Endothelial cell (in vitro differentiated cells): Measurements from ENCODE around the gene PTPRN2. TPM values are rescaled to one million over a fixed set of nuclear protein-coding genes. Genes with fewer than 3 reads are reported as not detected.

Experiments used
- DNase-seq: peaks from one replicate; pipeline ENCODE4 v3.0.0; 2021; ENCODE audit warnings: low spot score
- H3K27ac Mint-ChIP-seq: one replicate; pipeline ENCODE4 v1.8.0; 2021; ENCODE audit warnings: mixed read lengths, inconsistent platforms; ENCODE audit not compliant: unreplicated experiment
- H3K27me3 Mint-ChIP-seq: one replicate; pipeline ENCODE4 v1.8.0; 2021; ENCODE audit warnings: mild to moderate bottlenecking, moderate library complexity, mixed read lengths, inconsistent platforms; ENCODE audit not compliant: unreplicated experiment
- H3K36me3 Mint-ChIP-seq: one replicate; pipeline ENCODE4 v1.8.0; 2021; ENCODE audit warnings: mild to moderate bottlenecking, low read depth, mixed read lengths, inconsistent platforms; ENCODE audit not compliant: unreplicated experiment
- H3K4me1 Mint-ChIP-seq: one replicate; pipeline ENCODE4 v1.8.0; 2021; ENCODE audit warnings: mild to moderate bottlenecking, mixed read lengths, inconsistent platforms; ENCODE audit not compliant: unreplicated experiment
- H3K4me3 Mint-ChIP-seq: one replicate; pipeline ENCODE4 v1.8.0; 2021; ENCODE audit warnings: mild to moderate bottlenecking, mixed read lengths, inconsistent platforms; ENCODE audit not compliant: unreplicated experiment
- H3K9me3 Mint-ChIP-seq: one replicate; pipeline ENCODE4 v1.8.0; 2021; ENCODE audit warnings: mixed read lengths, inconsistent platforms; ENCODE audit not compliant: unreplicated experiment
- CTCF ChIP-seq: fragments of 200-600 bp; sonication (generic); IDR thresholded peaks from one replicate; pipeline ENCODE4 v1.5.0; 2021; ENCODE audit warnings: antibody characterized with exemption; ENCODE audit not compliant: unreplicated experiment
- total RNA-seq: library from RNA; stranded (reverse); fragmentation: NEBNext Ultra II Directional; extraction: Animal tissue kit (Norgen Biotek cat#: 25700); gene quantifications from one replicate; pipeline ENCODE4 v1.2.1, GENCODE V29; 2021; ENCODE audit not compliant: unreplicated experiment

PTPRN2 gene
- total RNA-seq, 1 donor from 2014 or later, result 0.18 TPM

GRCh38 chr7:158228986-158229385 is 358.6 kb downstream of the PTPRN2 start:
- DNase-seq, result no peak
- H3K27me3 Mint-ChIP-seq, result no peaks in the 10 kb centered on the region
- TF ChIP-seq CTCF, result no peak
- H3K4me1 Mint-ChIP-seq, result no peaks in the 10 kb centered on the region
- peaks cover 13% of the 10 kb centered on the region for H3K36me3 Mint-ChIP-seq
- H3K27ac Mint-ChIP-seq, result no peak overlapping the region
- H3K9me3 Mint-ChIP-seq, result peaks cover 55% of the 10 kb centered on the region
- no peak overlapping the region for H3K4me3 Mint-ChIP-seq

GRCh38 chr7:158228131-158228530 is 359.5 kb downstream of the PTPRN2 start:
- Mint-ChIP-seq H3K4me1 (no peaks in the 10 kb centered on the region), H3K4me3 (no peak overlapping the region), H3K9me3 (peaks cover 54% of the 10 kb centered on the region), H3K27me3 (no peaks in the 10 kb centered on the region), H3K27ac (no peak overlapping the region), H3K36me3 (peaks cover 13% of the 10 kb centered on the region)
- no peak for DNase-seq
- no peak for TF ChIP-seq CTCF

- Mint-ChIP-seq H3K4me1 (no peaks in the 10 kb centered on the region), H3K27ac (no peak overlapping the region), H3K4me3 (no peak overlapping the region), H3K36me3 (peaks cover 13% of the 10 kb centered on the region), H3K27me3 (no peaks in the 10 kb centered on the region), H3K9me3 (peaks cover 58% of the 10 kb centered on the region)
- no peak for TF ChIP-seq CTCF
- no peak for DNase-seq
Observed at GRCh38 chr7:158227258-158227984, 360.2 kb downstream of the PTPRN2 start.

GRCh38 chr7:158216198-158216597 is 371.4 kb downstream of the PTPRN2 start:
- H3K4me1 Mint-ChIP-seq, result no peaks in the 10 kb centered on the region
- H3K9me3 Mint-ChIP-seq, result peaks cover 25% of the 10 kb centered on the region
- DNase-seq, result no peak
- H3K27ac Mint-ChIP-seq, result no peak overlapping the region
- TF ChIP-seq CTCF, result no peak
- no peak overlapping the region for H3K4me3 Mint-ChIP-seq
- no peaks in the 10 kb centered on the region for H3K36me3 Mint-ChIP-seq
- H3K27me3 Mint-ChIP-seq, result peaks cover 3% of the 10 kb centered on the region

- Mint-ChIP-seq H3K4me1 (no peaks in the 10 kb centered on the region), H3K36me3 (peaks cover 1% of the 10 kb centered on the region)
- TF ChIP-seq CTCF, result no peak
Observed at GRCh38 chr7:158209435-158209834, 378.2 kb downstream of the PTPRN2 start.

More at GRCh38 chr7:158209435-158209834, 378.2 kb downstream of the PTPRN2 start:
- H3K27ac Mint-ChIP-seq, result no peak overlapping the region
- no peak for DNase-seq
- no peak overlapping the region for H3K4me3 Mint-ChIP-seq
- no peaks in the 10 kb centered on the region for H3K27me3 Mint-ChIP-seq
- peaks cover 44% of the 10 kb centered on the region for H3K9me3 Mint-ChIP-seq
